Stimulated activated naive B cell treated with anti-CD40 and anti-IgM and Interleukin-4, amounts not matched to agents 10 μg/mL and 1 μg/mL and 100 μg/mL, for 72 hours (primary cell): Measurements from ENCODE around the gene BAG3.
"Not testable (repeated sequence)": the region's sequence is repeated elsewhere in the genome, so short reads cannot be mapped to it uniquely, and the experiment has no call there.

Experiments used
- ATAC-seq, 2 donors: fragments of 150-1000 bp; cut with Tn5 transposase; replicated peaks; 2 replicates each; pipeline ENCODE4 v1.10.0; 2021; ENCODE audit warnings: moderate library complexity in 1 of 2
- DNase-seq: peaks from one replicate; pipeline ENCODE4 v3.0.0; 2021
- H3K27ac Mint-ChIP-seq: one replicate; pipeline ENCODE4 v1.8.0; 2022; ENCODE audit warnings: mild to moderate bottlenecking, mixed read lengths
- H3K27me3 Mint-ChIP-seq, 2 donors: one replicate each; pipeline ENCODE4 v1.8.0; 2022; ENCODE audit warnings: mixed read lengths in 2 of 2
- H3K36me3 Mint-ChIP-seq, 2 donors: one replicate each; pipeline ENCODE4 v1.8.0; 2022; ENCODE audit warnings: mixed read lengths in 2 of 2, mild to moderate bottlenecking in 1 of 2
- H3K4me1 Mint-ChIP-seq, 2 donors: one replicate each; pipeline ENCODE4 v1.8.0; 2022; ENCODE audit warnings: mixed read lengths in 2 of 2, mild to moderate bottlenecking in 1 of 2
- H3K4me3 Mint-ChIP-seq, 2 donors: one replicate each; pipeline ENCODE4 v1.8.0; 2022; ENCODE audit warnings: mild to moderate bottlenecking in 2 of 2, mixed read lengths in 2 of 2, moderate library complexity in 1 of 2
- H3K9me3 Mint-ChIP-seq, 2 donors: one replicate each; pipeline ENCODE4 v1.8.0; 2022; ENCODE audit warnings: mixed read lengths in 2 of 2, mild to moderate bottlenecking in 1 of 2

The BAG3 gene

GRCh38 chr10:119706521-119707278 lies 55.5 kb downstream of the BAG3 start:
- Mint-ChIP-seq H3K36me3 (peaks cover 44 to 70% of the 10 kb centered on the region in 2 donors), H3K27me3 (no peaks in the 10 kb centered on the region), H3K27ac (peak overlapping the region; percentile 100), H3K9me3 (peaks cover 32% of the 10 kb centered on the region in 2 donors), H3K4me3 (peak overlapping the region; percentile 46 to 47), H3K4me1 (peaks cover 59 to 82% of the 10 kb centered on the region in 2 donors)
- no peak for ATAC-seq
- no peak for DNase-seq

- peaks cover 49 to 69% of the 10 kb centered on the region in 2 donors for H3K36me3 Mint-ChIP-seq
- peaks cover 29 to 33% of the 10 kb centered on the region in 2 donors for H3K9me3 Mint-ChIP-seq
- H3K4me3 Mint-ChIP-seq = peak overlapping the region; percentile 63 to 82
- not testable (repeated sequence) for DNase-seq, H3K27me3 Mint-ChIP-seq
- peaks cover 52 to 75% of the 10 kb centered on the region in 2 donors for H3K4me1 Mint-ChIP-seq
- H3K27ac Mint-ChIP-seq = peak overlapping the region; percentile 100
- ATAC-seq = peak; percentile 2 to 7
Observed at GRCh38 chr10:119707331-119707730, 56.2 kb downstream of the BAG3 start.

- H3K4me1 Mint-ChIP-seq = peaks cover 42 to 65% of the 10 kb centered on the region in 2 donors
- H3K9me3 Mint-ChIP-seq = peaks cover 25 to 26% of the 10 kb centered on the region in 2 donors
- ATAC-seq, H3K27me3 Mint-ChIP-seq, H3K4me3 Mint-ChIP-seq, DNase-seq: not testable (repeated sequence)
- H3K36me3 Mint-ChIP-seq = peaks cover 32 to 53% of the 10 kb centered on the region in 2 donors
- H3K27ac Mint-ChIP-seq = peak overlapping the region; percentile 100
Observed at GRCh38 chr10:119710935-119711334, 59.8 kb downstream of the BAG3 start.

DNA sequence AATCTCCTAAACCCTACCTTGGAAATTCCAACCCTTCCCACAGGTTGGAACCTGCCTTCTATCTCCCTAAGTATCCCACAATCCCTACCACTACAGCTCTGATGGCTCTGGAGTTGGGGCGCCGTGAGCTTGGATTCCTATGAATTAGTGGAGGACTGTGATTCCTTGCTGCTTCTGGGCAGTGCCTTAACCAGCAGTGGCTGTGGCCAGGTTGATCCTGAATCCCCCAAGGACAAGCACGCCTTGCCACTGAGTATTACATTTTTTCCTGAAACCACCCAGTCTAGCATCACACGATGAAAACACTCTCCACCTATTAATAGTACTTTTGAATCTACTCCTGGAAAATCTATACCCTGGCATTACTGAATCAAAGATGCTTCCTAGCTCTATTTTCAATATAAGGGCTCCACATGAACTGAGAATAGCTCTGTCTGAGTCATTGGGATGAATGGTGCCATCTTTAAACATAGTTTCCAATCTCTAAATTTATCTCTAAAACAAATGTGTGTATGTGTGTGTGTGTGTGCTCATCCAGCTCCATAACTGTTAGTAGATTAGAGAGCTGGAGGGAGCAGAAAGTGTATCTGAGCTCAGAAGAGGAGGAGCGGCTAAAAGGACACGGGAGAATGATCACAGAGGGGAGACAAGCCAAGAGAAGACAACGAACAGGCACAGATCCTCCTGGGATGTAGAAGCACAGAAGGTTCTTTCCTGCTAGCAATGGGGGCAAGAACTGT lies 62.7 kb downstream of the BAG3 start:
- peaks cover 11 to 12% of the 10 kb centered on the region in 2 donors for H3K9me3 Mint-ChIP-seq
- H3K27ac Mint-ChIP-seq = no peak overlapping the region
- ATAC-seq (no peak), DNase-seq (no peak)
- peaks cover 30 to 44% of the 10 kb centered on the region in 2 donors for H3K4me1 Mint-ChIP-seq
- peaks cover 15 to 31% of the 10 kb centered on the region in 2 donors for H3K36me3 Mint-ChIP-seq
- H3K27me3 Mint-ChIP-seq = no peaks in the 10 kb centered on the region
- no peak overlapping the region for H3K4me3 Mint-ChIP-seq

DNA sequence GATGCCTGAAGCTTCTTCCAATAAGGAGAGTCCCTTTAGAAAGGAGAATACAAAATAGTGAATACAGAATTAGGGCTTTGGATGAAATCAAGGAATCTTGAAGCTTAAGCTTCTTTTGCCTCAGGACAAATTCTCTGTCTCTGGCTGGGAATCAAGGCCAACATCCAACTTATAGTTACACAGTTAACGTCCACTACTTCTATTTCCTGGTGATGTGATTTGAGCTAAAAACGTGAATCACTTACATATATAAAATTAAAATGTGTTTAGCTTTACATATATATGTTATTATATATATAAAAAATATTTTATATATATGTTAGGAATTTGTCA lies 63.3 kb downstream of the BAG3 start:
- Mint-ChIP-seq H3K36me3 (peaks cover 13 to 26% of the 10 kb centered on the region in 2 donors), H3K27me3 (no peaks in the 10 kb centered on the region), H3K9me3 (peaks cover 11 to 12% of the 10 kb centered on the region in 2 donors), H3K27ac (no peak overlapping the region), H3K4me1 (peaks cover 24 to 44% of the 10 kb centered on the region in 2 donors), H3K4me3 (no peak overlapping the region)
- ATAC-seq = no peak
- DNase-seq = no peak

DNA sequence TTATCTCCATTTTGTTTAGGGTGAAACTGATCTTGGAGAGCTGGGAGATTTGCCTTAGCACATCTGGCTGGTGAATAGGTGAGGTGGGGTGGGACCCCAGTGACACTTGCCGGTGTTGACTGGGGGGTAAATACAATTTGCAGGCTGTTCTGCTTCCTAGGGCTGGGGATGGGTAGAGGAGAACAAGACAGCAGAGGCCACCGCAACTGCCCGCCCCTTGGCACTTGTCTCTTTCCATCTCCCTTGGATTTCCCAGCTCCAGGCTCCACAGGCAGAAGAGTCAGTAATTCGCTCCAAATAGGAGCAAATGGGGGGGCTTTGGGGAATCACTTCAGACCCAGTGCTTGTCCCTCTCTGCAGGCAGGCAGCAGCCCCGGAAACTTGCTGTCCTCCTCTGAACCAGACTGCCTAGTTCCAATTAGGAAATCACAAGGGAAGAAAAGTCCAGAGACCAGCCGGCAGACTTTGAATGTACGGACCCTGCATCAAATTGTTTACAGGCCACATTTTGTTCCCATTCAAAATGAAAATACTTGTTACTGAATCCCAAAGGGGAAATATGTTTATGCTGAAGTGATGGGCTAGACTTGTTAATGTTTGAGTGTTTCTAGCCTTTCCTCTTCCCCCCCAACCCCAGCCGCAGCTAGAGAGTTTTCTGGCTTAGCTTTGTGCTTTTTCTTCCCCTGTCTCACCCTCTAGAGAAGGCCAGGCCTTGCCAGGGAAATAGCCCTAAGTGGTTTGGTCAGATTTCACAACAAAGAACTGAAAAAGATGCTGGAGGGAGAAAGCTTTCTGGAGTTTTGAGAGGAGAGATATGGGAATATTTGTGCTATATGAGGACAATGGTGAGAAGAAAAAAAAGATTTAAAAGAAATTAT lies 64.7 kb downstream of the BAG3 start:
- no peak for DNase-seq
- peaks cover 6 to 7% of the 10 kb centered on the region in 2 donors for H3K9me3 Mint-ChIP-seq
- H3K4me3 Mint-ChIP-seq = no peak overlapping the region
- peaks cover 5 to 14% of the 10 kb centered on the region in 2 donors for H3K36me3 Mint-ChIP-seq
- no peak for ATAC-seq
- H3K4me1 Mint-ChIP-seq = peaks cover 15 to 32% of the 10 kb centered on the region in 2 donors
- no peaks in the 10 kb centered on the region for H3K27me3 Mint-ChIP-seq
- H3K27ac Mint-ChIP-seq = peak overlapping the region; percentile 38

DNA sequence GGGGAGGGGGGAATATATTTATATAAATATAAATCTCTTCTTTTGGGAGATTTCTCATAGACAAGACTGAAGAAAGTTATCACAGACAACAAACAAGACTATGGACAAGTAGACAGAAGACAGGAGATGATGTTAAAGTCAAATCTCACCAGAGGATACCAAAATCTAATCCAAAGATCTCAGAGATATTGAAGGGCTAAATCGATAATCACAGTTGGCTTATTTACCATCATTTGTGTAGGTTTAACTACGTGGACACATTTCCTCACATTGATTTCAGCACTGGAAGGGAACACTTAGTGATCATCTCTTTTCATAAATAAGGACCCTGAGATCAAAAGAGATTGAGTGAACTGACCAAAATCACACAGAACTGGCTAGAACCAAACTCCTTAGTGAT lies 72.0 kb downstream of the BAG3 start:
- peaks cover 0 to 1% of the 10 kb centered on the region in 2 donors for H3K9me3 Mint-ChIP-seq
- H3K27me3 Mint-ChIP-seq = no peaks in the 10 kb centered on the region
- peak overlapping the region in 1 of 2 donors; percentile 8 for H3K4me3 Mint-ChIP-seq
- peaks cover 8 to 15% of the 10 kb centered on the region in 2 donors for H3K36me3 Mint-ChIP-seq
- peak overlapping the region; percentile 14 for H3K27ac Mint-ChIP-seq
- H3K4me1 Mint-ChIP-seq = peaks cover 25 to 48% of the 10 kb centered on the region in 2 donors
- no peak for DNase-seq
- no peak for ATAC-seq

DNA sequence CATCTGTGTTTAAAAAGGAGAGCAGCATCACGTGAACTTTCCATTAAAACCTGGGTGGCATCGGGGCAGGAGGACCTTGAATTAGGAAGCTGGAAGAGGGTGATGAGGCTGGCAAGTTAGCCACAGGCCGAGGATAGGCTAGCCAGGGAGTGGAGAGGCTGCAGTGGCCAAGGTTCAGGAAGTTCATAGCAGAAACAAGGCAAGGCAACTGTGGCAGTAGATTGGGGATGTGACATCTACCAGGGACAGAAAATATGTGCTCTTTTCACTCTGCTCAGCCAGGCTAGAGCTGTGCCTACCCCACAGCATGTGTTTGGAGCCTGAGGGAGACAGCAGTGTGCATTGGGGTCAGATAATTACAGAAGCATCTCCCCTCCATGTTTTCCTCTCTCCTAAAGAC lies 72.4 kb downstream of the BAG3 start:
- peak overlapping the region; percentile 14 for H3K27ac Mint-ChIP-seq
- peaks cover 9 to 15% of the 10 kb centered on the region in 2 donors for H3K36me3 Mint-ChIP-seq
- peaks cover 0 to 1% of the 10 kb centered on the region in 2 donors for H3K9me3 Mint-ChIP-seq
- ATAC-seq (no peak), DNase-seq (no peak)
- peak overlapping the region in 1 of 2 donors; percentile 8 for H3K4me3 Mint-ChIP-seq
- peaks cover 24 to 53% of the 10 kb centered on the region in 2 donors for H3K4me1 Mint-ChIP-seq
- no peaks in the 10 kb centered on the region for H3K27me3 Mint-ChIP-seq

- peaks cover 16 to 20% of the 10 kb centered on the region in 2 donors for H3K36me3 Mint-ChIP-seq
- H3K4me1 Mint-ChIP-seq = peaks cover 26 to 57% of the 10 kb centered on the region in 2 donors
- peak overlapping the region; percentile 90 to 96 for H3K4me3 Mint-ChIP-seq
- peaks cover 0 to 1% of the 10 kb centered on the region in 2 donors for H3K9me3 Mint-ChIP-seq
- peak overlapping the region; percentile 66 for H3K27ac Mint-ChIP-seq
- no peak for DNase-seq
- ATAC-seq = peak; percentile 13 to 20
- no peaks in the 10 kb centered on the region for H3K27me3 Mint-ChIP-seq
Observed at GRCh38 chr10:119724593-119725516, 73.7 kb downstream of the BAG3 start.

DNA sequence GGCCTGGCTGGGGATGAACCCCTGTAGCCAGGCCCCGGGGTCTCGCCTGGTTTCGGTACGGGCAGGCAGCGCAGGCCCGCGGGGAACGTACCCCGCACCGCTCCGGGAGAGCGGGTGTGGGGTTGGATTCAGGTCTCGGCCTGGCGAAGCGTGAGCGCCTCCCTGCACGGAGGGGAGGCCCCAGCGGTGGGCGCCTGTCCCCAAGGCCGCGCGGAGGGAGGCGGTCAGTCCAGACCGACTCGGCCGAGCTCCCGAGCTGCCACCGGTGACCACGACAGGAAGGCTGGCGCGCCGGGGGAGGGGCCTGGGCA lies 74.3 kb downstream of the BAG3 start:
- peak in 1 of 2 donors; percentile 63 for ATAC-seq
- Mint-ChIP-seq H3K36me3 (peaks cover 22 to 25% of the 10 kb centered on the region in 2 donors), H3K27ac (peak overlapping the region; percentile 66), H3K27me3 (no peaks in the 10 kb centered on the region), H3K4me3 (peak overlapping the region; percentile 90 to 96), H3K9me3 (peaks cover 0 to 1% of the 10 kb centered on the region in 2 donors), H3K4me1 (peaks cover 26 to 62% of the 10 kb centered on the region in 2 donors)
- no peak for DNase-seq

GRCh38 chr10:119725828-119726675 lies 74.9 kb downstream of the BAG3 start, which contains the start of gene INPP5F:
Gene INPP5F, plus strand, starts transcription at chr10:119726050. Its CDS starts 213 bp downstream, at chr10:119726263.
- Mint-ChIP-seq H3K9me3 (peaks cover 0 to 1% of the 10 kb centered on the region in 2 donors), H3K27me3 (no peaks in the 10 kb centered on the region), H3K27ac (peak within 1 kb of the TSS; percentile 87), H3K4me3 (peak within 1 kb of the TSS; percentile 90 to 96), H3K4me1 (peaks cover 26 to 62% of the 10 kb centered on the region in 2 donors), H3K36me3 (peaks cover 25 to 28% of the 10 kb centered on the region in 2 donors)
- ATAC-seq (peak; percentile 84 to 87), DNase-seq (peak; percentile 96)

DNA sequence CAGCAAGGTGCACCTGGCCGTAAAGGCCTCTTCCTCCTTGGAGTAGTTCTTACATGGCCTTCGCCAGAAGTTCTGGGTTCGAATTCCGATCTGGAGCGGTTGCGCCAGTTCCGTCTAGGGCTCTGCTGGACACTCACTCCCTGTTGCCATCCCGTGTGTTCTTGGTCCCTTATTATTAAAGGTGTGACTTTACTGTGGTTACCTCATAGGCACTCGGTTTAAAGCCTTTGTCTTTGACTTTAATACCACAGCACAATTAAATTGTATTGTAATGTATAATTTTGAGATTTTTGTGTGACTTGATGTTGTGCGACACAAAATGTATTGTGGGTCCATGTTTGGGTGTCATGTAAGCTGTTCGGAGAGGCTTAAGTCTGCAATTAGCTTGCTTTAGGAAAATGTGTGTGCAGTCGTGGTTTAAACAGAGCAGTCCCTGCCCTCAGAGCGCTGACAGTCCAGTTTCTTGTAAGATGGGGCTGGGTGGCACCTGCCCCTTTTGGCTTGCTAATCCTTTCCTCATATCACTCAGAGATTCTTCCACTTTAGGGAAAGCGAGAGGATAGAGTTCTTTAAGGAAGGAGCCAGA lies 75.6 kb downstream of the BAG3 start:
- peaks cover 25 to 28% of the 10 kb centered on the region in 2 donors for H3K36me3 Mint-ChIP-seq
- peak overlapping the region; percentile 87 for H3K27ac Mint-ChIP-seq
- DNase-seq (no peak), ATAC-seq (no peak)
- peaks cover 0 to 1% of the 10 kb centered on the region in 2 donors for H3K9me3 Mint-ChIP-seq
- peaks cover 26 to 62% of the 10 kb centered on the region in 2 donors for H3K4me1 Mint-ChIP-seq
- H3K27me3 Mint-ChIP-seq = no peaks in the 10 kb centered on the region
- H3K4me3 Mint-ChIP-seq = peak overlapping the region; percentile 90 to 96
